ENCODE data around the gene NKX2-4.

DNA sequence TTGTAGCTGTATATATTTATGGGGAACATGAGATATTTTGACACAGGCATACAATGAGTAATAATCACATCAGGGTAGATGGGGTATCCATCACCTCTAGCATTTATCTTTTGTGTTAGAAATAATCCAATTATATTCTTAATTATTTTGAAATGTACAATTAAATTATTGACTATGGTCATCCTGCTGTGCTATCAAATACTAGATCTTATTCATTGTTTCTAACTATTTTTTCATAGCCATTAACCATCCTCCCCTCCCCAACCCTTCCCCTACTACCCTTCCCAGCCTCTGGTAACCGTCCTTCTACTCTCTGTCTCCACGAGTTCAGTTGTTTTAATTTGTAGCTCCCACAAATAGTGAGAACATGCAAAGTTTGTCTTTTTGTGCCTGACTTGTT is 28.5 kb downstream of the NKX2-4 start:
- TF ChIP-seq, protein P1, sequence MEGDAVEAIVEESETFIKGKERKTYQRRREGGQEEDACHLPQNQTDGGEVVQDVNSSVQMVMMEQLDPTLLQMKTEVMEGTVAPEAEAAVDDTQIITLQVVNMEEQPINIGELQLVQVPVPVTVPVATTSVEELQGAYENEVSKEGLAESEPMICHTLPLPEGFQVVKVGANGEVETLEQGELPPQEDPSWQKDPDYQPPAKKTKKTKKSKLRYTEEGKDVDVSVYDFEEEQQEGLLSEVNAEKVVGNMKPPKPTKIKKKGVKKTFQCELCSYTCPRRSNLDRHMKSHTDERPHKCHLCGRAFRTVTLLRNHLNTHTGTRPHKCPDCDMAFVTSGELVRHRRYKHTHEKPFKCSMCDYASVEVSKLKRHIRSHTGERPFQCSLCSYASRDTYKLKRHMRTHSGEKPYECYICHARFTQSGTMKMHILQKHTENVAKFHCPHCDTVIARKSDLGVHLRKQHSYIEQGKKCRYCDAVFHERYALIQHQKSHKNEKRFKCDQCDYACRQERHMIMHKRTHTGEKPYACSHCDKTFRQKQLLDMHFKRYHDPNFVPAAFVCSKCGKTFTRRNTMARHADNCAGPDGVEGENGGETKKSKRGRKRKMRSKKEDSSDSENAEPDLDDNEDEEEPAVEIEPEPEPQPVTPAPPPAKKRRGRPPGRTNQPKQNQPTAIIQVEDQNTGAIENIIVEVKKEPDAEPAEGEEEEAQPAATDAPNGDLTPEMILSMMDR (IDR thresholded peaks at IDR 0.05): no peak
- TF ChIP-seq RCOR1 (IDR thresholded peaks at IDR 0.05; ENCODE audit: low read length) (no peak), POLR2AphosphoS5 (IDR thresholded peaks at IDR 0.05; ENCODE audit: low read depth, low read length) (no peak), EP300 (IDR thresholded peaks at IDR 0.05; ENCODE audit: borderline replicate concordance in 1 of 2, low read depth in 1 of 2, low read length in 1 of 2) (no peak), MEF2A (IDR thresholded peaks at IDR 0.05; ENCODE audit: borderline replicate concordance, low read depth) (no peak), TCF12 (IDR thresholded peaks at IDR 0.05) (no peak), GABPA (IDR thresholded peaks at IDR 0.05; ENCODE audit: low read depth) (no peak), SMC3 (IDR thresholded peaks at IDR 0.05; ENCODE audit: low read depth, low read length) (no peak), RAD21 (IDR thresholded peaks at IDR 0.05; ENCODE audit: low read length) (no peak), EZH2phosphoT487 (IDR thresholded peaks at IDR 0.05; ENCODE audit: borderline replicate concordance, low read depth) (no peak), CHD2 (IDR thresholded peaks at IDR 0.05; ENCODE audit: low read length, partially characterized antibody) (no peak), TAF1 (IDR thresholded peaks at IDR 0.05; ENCODE audit: borderline replicate concordance, low read depth, low read length) (no peak), YY1 (IDR thresholded peaks at IDR 0.05; ENCODE audit: low read depth) (no peak)
- TF ChIP-seq, protein P2, sequence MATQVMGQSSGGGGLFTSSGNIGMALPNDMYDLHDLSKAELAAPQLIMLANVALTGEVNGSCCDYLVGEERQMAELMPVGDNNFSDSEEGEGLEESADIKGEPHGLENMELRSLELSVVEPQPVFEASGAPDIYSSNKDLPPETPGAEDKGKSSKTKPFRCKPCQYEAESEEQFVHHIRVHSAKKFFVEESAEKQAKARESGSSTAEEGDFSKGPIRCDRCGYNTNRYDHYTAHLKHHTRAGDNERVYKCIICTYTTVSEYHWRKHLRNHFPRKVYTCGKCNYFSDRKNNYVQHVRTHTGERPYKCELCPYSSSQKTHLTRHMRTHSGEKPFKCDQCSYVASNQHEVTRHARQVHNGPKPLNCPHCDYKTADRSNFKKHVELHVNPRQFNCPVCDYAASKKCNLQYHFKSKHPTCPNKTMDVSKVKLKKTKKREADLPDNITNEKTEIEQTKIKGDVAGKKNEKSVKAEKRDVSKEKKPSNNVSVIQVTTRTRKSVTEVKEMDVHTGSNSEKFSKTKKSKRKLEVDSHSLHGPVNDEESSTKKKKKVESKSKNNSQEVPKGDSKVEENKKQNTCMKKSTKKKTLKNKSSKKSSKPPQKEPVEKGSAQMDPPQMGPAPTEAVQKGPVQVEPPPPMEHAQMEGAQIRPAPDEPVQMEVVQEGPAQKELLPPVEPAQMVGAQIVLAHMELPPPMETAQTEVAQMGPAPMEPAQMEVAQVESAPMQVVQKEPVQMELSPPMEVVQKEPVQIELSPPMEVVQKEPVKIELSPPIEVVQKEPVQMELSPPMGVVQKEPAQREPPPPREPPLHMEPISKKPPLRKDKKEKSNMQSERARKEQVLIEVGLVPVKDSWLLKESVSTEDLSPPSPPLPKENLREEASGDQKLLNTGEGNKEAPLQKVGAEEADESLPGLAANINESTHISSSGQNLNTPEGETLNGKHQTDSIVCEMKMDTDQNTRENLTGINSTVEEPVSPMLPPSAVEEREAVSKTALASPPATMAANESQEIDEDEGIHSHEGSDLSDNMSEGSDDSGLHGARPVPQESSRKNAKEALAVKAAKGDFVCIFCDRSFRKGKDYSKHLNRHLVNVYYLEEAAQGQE (IDR thresholded peaks at IDR 0.05; ENCODE audit: low read depth, low read length): no peak
